ENCODE data around the gene SLC35A5.

- TF ChIP-seq CTCF (conservative IDR thresholded peaks at IDR 0.05; ENCODE audit: low read depth, low read length) (no peak), RFX5 (IDR thresholded peaks at IDR 0.05; ENCODE audit: low read depth, low read length) (no peak), CEBPB (IDR thresholded peaks at IDR 0.05; ENCODE audit: low read depth, low read length) (no peak), POLR2A (IDR thresholded peaks at IDR 0.05; ENCODE audit: low read depth, low read length) (no peak), RAD21 (IDR thresholded peaks at IDR 0.05; ENCODE audit: low read length) (no peak), BHLHE40 (IDR thresholded peaks at IDR 0.05; ENCODE audit: low read depth, low read length) (no peak)
Observed at GRCh38 chr3:112550859-112551258, 11.0 kb upstream of the SLC35A5 start.

All from IMR-90 (cell line).